Activated CD4-positive, alpha-beta T cell treated with anti-CD3 and anti-CD28 coated beads for 24 hours (primary cell): ENCODE measurements around the gene GPR18.
A peak's percentile ranks its signal among the peaks of the same experiment; 100 is the strongest.

Source experiments
- DNase-seq, 2 donors: peaks; one replicate each; pipeline ENCODE4 v3.0.0-alpha.2; 2020; ENCODE audit warnings: low read depth in 2 of 2

Gene GPR18, protein sequence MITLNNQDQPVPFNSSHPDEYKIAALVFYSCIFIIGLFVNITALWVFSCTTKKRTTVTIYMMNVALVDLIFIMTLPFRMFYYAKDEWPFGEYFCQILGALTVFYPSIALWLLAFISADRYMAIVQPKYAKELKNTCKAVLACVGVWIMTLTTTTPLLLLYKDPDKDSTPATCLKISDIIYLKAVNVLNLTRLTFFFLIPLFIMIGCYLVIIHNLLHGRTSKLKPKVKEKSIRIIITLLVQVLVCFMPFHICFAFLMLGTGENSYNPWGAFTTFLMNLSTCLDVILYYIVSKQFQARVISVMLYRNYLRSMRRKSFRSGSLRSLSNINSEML

DNA sequence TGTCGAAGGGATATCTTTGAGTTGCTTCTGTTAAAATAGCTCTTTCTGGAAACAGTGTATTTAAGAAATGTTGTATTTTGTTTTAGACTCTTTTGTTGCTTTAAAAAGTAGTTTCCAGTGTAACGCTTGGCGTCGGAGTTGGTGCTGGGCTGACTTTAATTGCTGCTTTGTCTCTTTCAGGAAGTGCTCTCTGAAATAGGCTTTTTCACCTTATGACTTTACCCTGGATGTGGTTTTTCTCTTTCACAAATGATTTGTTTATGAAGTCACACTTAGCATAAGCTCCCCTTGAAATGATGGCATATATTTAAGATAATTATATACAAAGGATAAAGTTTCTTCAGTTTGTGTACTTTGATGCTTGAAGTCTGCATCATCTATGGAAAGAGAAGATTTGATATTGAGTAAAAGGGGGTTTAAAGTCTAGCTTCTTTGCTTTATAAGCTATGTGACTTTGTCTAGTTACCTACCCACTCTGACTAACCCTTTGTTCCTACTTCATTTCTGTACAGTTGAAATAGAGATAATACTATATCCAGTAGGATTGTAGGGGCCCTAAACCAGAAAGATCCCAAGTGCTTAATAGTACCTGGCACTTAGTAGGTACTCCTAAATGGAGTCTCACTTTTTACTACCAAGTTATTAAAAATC, at the start of gene GPR18:
GPR18 (minus strand) TSS at position 170 of the 651 bp plus-strand sequence. CDS start 2,507 bp downstream, outside the sequence.
- DNase-seq = peak in 1 of 2 donors; percentile 21

DNA sequence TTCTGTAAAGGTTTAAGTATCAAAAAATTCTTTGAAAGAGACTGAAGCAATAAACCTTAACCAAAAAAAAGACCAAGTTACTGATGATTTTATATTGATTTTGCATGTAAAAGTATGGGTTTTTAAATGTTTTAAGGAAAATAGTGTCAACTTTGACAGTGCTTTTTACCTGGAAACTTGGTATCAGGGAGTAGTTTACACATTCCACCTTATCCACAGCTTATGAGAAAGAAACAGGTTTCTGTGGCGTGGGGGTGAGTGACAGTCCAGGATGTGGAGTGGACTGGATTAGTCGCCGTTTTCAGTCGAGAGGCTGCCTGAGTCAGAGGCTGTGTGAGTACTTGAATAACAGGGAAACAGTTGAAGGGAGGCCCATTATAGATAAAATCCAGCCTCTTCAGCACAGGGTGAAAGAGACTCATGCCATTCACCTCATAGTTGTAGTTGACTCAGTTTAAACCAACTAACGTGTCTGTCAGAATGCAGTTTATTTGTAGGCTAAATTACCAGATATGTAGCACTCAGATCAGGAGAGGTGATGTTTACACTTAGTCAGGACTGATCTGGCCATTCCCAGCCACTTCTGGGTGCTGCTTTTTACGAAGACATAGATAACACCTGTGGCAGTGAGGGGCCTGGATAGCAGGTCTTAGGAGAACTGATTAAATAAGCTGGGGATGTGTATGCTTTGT, 49.6 kb upstream of the GPR18 start:
- DNase-seq = peak; percentile 52 to 68

DNA sequence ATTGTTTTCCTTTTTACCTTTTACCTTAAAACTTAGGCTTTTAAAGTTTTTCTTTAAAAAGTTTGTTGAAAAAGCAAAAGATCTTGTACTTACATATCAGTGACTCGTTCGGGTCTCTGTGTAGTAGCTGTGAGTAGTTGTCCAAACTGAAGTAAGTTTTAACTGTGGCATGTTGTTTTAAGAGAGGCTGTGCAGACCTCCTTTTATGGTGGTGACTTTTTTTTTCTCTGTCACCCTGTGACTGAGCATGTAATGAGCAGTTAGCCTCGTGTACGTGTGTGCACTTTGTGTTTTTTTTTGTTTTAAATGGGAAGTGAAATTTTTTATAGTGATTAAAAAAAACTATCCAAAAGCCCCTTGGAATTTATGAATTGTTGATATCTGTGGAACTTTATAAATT, 49.1 kb upstream of the GPR18 start, which contains the start of gene GPR183:
GPR183 (minus strand) TSS at position 153 of the 400 bp plus-strand sequence. CDS start 11,254 bp downstream, outside the sequence.
- DNase-seq = no peak

DNA sequence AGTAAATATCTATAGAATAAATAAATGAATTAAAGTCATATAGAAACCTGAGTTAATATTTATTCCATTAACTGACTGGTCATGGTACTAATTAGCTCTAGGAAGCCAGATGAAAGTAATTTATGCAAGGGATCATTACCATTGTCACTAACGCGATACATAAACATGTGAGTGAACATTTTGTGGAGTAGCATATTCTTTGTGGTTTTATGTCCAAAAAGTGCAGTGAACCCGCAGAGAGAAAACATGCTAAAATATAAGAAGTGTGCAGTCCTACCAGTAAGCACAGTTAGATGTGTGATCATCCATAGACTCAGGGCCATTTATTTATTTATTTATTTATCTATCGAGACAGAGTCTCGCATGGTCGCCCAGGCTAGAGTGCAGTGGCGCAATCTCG, 47.4 kb upstream of the GPR18 start:
- no peak for DNase-seq

DNA sequence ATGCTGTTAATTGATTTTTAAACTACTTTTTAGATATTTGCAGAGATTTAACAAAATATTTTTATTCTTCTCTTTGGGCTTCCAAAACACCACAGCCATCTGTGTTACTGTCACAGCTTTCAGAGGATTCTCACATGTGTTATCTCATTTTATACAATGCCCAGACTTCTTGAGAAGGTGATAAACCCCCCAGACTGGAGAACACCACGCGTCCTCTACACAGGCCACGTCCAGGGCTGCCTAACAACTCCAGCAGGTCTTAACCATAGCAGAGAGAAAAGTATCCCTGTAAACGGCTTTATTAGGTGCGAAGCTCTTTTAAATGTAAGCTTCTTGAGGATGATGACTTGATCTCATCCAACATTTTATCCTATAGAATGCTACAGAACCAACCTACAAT, 47.0 kb upstream of the GPR18 start:
- no peak for DNase-seq

DNA sequence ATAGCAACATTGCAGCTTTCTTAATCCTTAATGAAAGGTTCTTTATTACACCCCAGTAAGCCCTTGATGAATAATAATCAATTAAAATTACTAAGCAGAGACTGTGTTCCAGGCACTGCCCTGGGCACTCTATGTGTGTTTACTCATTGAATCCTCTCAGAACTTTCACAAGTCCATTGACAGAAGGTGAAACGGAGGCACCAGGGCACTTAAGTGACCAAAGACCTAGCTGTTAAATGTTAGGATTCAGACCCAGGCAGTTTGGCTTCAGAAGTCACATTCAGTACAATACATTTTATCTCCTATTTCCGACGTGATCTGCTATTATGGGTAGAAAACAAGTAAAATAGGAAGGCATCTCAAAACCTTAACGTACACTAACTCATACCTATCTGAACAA, 46.4 kb upstream of the GPR18 start:
- no peak for DNase-seq

DNA sequence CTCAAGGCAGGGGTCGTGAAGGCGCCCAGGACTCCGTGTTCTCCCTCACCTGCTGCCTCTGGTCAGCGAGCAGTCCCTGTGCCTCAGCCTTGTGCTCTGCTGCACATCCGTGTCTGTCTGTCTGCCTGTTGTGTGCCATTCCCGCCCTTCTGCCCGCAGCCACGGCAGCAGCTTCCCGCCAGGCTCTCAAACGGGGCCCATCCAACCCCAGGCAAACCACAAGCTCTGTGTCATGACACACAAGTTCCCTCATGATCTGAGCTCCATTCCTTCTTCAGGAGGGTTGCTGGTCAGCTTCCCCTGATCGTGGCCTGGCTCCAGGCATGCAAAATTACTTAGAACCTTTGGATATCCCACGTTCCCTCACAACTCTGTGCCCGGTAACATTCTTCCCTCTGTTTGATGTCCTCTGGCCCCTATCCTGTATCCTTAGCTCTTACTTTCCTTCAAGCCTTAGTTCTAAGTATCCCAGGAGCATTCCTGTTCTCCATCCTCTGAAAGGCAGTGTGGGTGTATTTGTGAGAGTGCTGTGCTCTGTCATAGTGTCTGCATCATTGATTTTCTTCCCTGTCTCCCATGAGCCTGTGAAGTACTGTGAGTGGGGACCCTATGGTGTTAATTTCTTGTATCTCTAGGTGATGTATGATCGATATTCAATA, 45.8 kb upstream of the GPR18 start:
- peak in 1 of 2 donors; percentile 51 for DNase-seq

DNA sequence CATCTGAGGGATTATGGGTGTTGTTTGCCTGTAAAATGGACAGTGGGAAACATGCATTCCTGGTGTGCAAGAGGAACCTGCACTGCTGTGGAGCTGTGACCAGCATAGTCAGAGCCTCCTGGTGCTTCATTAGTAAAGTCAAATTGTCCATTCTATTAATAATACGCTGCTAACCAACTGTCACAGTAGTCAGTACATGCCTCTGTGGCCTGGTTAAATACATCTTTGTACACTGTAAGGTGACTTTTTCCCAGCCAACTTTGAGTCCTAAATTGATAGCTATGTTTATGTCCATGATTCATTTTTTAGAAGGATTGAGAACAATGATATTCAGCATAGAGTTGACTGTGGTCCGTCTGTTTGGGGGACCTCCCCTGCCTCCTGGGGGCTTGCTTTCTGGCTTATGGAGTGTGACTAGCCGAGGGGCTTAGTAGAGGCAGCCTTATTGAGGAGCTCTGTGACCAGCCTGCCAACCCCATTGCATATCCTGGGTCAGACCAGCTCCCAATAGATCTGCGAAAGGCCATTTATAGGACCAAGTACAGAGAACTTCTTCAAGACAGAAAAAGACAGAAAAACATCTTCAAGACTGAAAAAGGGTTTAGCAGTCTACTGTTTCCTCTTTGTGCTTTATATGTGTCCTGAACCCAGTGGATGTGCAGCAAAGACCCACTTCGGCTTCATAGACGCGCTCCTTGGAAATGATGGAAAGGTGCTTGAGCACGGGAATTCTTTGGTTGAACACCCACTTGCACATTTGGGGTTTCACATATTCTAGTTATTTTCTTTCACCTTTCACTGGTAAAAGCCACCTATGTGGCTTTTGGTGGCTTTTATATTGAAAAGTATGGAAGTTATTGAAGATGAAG, 44.7 kb upstream of the GPR18 start:
- DNase-seq = no peak

DNA sequence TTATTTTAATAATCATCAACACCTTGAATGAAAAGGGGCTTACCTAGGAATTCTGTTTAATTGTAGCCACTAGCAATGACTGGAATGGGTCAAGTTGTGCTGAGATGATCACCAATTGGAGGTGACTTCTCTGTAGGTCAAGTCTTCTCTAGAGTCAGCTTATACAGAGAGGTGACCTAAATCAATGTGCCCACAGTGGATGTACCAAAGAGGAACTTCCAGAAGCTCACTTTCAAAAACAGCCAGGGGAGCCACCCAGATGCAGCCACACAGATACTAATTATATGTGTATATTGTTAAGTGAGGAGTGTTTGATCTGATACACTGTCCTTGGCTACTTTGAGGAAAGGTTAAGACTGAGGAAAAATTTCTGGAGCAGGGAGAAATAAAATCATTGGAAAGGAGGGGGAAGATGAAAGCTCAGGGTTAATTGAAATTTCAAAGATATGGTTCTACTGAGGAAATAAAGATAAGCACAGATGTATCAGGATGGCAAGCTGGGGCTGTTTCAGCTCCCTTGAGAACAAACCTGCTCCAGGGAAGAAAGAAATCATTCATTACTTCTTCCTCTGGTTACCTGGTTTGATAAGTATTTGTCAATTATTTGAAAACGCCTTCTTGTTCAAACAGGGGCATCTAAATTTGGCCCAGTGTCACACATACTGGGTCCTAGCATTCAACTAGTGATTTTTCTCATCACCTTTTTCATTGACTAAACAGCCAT, 43.9 kb upstream of the GPR18 start:
- no peak for DNase-seq

DNA sequence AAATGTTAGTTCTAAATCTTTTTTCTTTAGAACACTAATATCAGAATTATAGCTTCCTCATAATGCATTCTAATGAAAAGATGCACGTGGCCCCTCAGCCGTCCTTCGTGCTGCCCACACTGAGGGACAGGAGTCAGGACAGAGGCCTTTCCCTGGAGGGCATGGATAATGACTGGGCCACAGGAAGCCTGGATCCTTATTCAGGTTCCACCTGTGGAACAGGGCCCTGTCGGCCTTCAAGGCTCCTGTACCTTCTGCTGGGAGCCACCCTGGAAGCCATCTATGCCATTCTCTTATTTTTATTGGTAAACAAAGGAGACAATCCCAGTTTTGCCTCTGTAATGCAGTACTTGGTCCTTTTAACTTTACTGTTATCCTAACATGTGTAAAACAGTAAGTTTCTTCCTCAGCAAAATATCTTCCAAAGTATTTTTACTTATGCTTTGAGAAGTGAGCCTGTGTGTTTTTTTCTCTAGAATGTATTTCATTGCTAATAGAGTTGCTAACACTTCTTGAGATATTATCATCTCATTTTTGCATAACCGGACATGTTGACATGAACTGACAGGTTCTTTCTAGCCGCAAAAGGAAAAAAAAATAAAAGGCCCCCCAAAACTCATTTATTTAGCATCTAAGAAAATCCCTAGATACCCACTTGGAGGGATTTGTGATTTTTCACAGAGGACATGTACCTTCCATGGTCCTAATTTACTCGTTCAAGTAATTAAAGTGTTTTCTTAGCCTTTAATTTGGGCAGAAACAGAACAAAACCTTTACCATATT, 43.1 kb upstream of the GPR18 start:
- no peak for DNase-seq

DNA sequence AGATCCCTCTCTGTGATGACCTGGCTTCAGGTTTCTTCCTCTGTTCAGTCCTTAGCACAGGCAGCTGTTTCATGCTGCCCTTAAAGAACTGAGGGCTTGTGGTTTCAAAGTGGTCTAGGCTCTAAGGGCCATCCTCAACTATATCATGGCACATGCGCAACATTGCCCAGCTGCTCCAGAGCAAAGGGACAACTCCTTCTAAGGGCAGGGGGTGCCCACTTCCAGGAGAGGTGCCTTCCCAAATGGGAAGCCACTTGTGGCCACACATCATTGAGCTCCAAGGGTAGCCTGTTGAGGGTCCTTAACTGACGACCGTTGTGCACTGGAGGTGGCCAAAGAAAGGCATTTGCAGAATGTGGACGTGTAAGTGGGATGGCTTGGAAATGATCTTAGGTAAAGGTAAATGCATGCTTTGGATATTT, 41.8 kb upstream of the GPR18 start:
- no peak for DNase-seq

- DNase-seq = no peak
Measured at GRCh38 chr13:99299256-99299919, 41.2 kb upstream of the GPR18 start.

GRCh38 chr13:99298056-99298455, 39.9 kb upstream of the GPR18 start:
- DNase-seq = no peak

GRCh38 chr13:99297331-99297730, 39.2 kb upstream of the GPR18 start:
- DNase-seq = no peak

- DNase-seq = no peak
Measured at GRCh38 chr13:99296398-99296797, 38.2 kb upstream of the GPR18 start.

DNA sequence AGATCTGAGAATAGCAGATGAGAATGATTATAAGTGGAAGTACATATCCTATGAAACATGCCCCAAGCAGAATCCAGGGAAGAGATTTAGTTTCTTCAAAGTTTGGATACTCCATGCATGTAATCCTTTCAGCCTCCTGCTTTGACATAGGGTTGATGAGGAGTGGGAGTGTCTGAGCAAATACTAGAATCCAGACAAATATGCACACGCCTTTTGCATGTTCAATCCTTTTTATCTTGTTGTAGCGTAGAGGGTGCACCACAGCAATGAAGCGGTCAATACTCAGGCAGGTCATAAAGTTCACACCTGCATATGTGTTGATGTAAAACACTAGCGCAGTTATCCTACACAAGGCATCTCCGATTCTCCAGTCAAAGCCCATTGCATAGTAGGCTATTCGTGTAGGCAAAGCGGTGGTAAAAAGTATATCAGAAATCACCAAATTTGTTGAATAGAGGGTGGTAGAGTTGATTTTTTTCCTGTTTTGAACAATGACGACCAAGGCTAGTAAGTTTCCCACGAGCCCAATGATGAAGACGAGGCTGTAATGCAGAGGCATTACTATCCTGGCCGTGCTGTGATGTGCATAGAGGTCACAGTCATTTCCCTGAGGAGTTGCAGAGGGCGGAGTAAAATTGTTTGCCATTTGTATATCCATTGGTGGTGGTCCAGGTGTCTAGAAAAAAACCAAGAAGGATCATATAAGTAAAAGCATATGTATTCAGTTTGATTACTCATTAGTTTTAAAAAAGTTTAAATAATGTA, 37.5 kb upstream of the GPR18 start:
- no peak for DNase-seq

DNA sequence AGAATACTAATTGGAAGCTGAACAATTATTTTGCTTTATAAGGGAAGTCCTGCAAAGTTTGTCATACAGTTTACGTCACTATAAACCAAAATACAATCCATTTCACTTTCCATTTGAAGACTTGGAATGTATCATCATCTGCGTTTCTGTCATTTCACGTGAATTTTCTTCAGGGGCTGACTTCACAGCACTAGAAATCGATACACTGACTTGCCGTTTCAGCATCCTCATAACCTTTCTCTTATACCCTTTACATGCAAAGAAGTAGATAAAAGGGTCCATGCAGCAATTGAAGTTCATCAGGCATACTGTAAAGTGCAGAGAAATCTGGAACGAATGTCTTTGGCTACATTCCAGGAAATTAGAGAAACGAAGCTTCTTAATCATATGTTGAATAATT, 36.8 kb upstream of the GPR18 start:
- no peak for DNase-seq

DNA sequence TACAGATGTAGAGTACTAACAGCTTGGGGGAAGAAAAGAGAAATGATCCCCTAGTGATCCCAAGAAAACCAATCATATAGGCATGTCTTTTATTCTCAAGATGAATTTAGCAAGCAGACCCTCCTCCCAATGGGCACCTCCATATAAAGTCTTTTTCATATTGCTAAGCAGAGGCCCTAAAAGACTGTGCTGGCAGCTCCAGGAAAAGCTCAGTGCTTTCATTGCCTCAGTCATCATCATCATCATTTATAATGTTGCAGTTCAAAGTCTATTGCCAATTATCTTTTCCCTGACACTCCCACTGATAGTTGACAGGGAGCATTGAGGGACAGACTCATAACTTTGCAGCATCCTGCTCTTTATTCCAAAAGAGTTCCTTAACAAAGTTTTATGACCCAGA, 36.0 kb upstream of the GPR18 start:
- no peak for DNase-seq
